IPS-18c (cell line): ENCODE results near the gene MTSS2.

ENCODE experiments used
- H3K4me3 ChIP-seq: 2 replicates; pipeline ENCODE4 v1.7.0; 2013; ENCODE audit warnings: low read depth, mild to moderate bottlenecking, low read length, moderate library complexity; ENCODE audit not compliant: insufficient read depth
- H3K9me3 ChIP-seq: one replicate; pipeline ENCODE4 v1.6.1; 2013; ENCODE audit warnings: mild to moderate bottlenecking, low read length, moderate library complexity; ENCODE audit not compliant: control insufficient read depth, insufficient read depth

Gene MTSS2

GRCh38 chr16:70685938-70686375 lies at the start of gene MTSS2:
MTSS2 (minus strand) TSS chr16:70686053; CDS start chr16:70685791, 262 bp downstream.
- Histone ChIP-seq H3K9me3 (no peaks in the 10 kb centered on the region), H3K4me3 (peak within 1 kb of the TSS; percentile 51)

GRCh38 chr16:70735141-70735979 lies 49.5 kb upstream of the MTSS2 start:
- no peak overlapping the region for H3K4me3 ChIP-seq
- H3K9me3 ChIP-seq: no peaks in the 10 kb centered on the region

- no peaks in the 10 kb centered on the region for H3K9me3 ChIP-seq
Observed at GRCh38 chr16:70734522-70735095, 48.8 kb upstream of the MTSS2 start.

GRCh38 chr16:70730944-70731343 lies 45.1 kb upstream of the MTSS2 start:
- Histone ChIP-seq H3K9me3 (no peaks in the 10 kb centered on the region), H3K4me3 (no peak overlapping the region)

More at GRCh38 chr16:70734522-70735095, 48.8 kb upstream of the MTSS2 start:
- no peak overlapping the region for H3K4me3 ChIP-seq

- Histone ChIP-seq H3K4me3 (no peak overlapping the region), H3K9me3 (no peaks in the 10 kb centered on the region)
Observed at GRCh38 chr16:70730031-70730430, 44.2 kb upstream of the MTSS2 start.

- Histone ChIP-seq H3K9me3 (no peaks in the 10 kb centered on the region), H3K4me3 (no peak overlapping the region)
Observed at GRCh38 chr16:70729292-70729691, 43.4 kb upstream of the MTSS2 start.

- Histone ChIP-seq H3K4me3 (no peak overlapping the region), H3K9me3 (no peaks in the 10 kb centered on the region)
Observed at GRCh38 chr16:70728150-70728549, 42.3 kb upstream of the MTSS2 start.

GRCh38 chr16:70726892-70727361 lies 41.1 kb upstream of the MTSS2 start:
- no peaks in the 10 kb centered on the region for H3K9me3 ChIP-seq

GRCh38 chr16:70725912-70726828 lies 40.3 kb upstream of the MTSS2 start:
- no peak overlapping the region for H3K4me3 ChIP-seq
- H3K9me3 ChIP-seq: no peaks in the 10 kb centered on the region

More at GRCh38 chr16:70726892-70727361, 41.1 kb upstream of the MTSS2 start:
- H3K4me3 ChIP-seq: no peak overlapping the region

- Histone ChIP-seq H3K4me3 (no peak overlapping the region), H3K9me3 (no peaks in the 10 kb centered on the region)
Observed at GRCh38 chr16:70725024-70725911, 39.4 kb upstream of the MTSS2 start.

- Histone ChIP-seq H3K4me3 (no peak overlapping the region), H3K9me3 (peaks cover 3% of the 10 kb centered on the region)
Observed at GRCh38 chr16:70724146-70725023, 38.5 kb upstream of the MTSS2 start.

- peaks cover 3% of the 10 kb centered on the region for H3K9me3 ChIP-seq
- no peak overlapping the region for H3K4me3 ChIP-seq
Observed at GRCh38 chr16:70723740-70724145, 37.9 kb upstream of the MTSS2 start.

GRCh38 chr16:70721202-70721963 lies 35.5 kb upstream of the MTSS2 start:
- H3K4me3 ChIP-seq: no peak overlapping the region
- peaks cover 3% of the 10 kb centered on the region for H3K9me3 ChIP-seq

- Histone ChIP-seq H3K4me3 (no peak overlapping the region), H3K9me3 (peaks cover 3% of the 10 kb centered on the region)
Observed at GRCh38 chr16:70720425-70721201, 34.8 kb upstream of the MTSS2 start.
